Nephron (organoid): Measurements from ENCODE around the gene VPS13D.

Experiments used
- H3K27ac Mint-ChIP-seq, 3 experiments: 2 replicates each; pipeline ENCODE4 v1.8.0; 2020; ENCODE audit warnings: mixed read lengths in 3 of 3, mild to moderate bottlenecking in 2 of 3, moderate library complexity in 1 of 3
- H3K27me3 Mint-ChIP-seq: 2 replicates; pipeline ENCODE4 v1.8.0; 2021; ENCODE audit warnings: low read depth, mild to moderate bottlenecking, moderate library complexity, mixed read lengths
- H3K36me3 Mint-ChIP-seq: 2 replicates; pipeline ENCODE4 v1.8.0; 2020; ENCODE audit warnings: low read depth, mixed read lengths
- H3K4me1 Mint-ChIP-seq: 2 replicates; pipeline ENCODE4 v1.8.0; 2020; ENCODE audit warnings: mixed read lengths
- H3K4me3 Mint-ChIP-seq, 3 experiments: 2 replicates each; pipeline ENCODE4 v1.8.0; 2020; ENCODE audit warnings: mild to moderate bottlenecking in 3 of 3, mixed read lengths in 3 of 3, moderate library complexity in 2 of 3
- H3K9me3 Mint-ChIP-seq: 2 replicates; pipeline ENCODE4 v1.8.0; 2020; ENCODE audit warnings: mixed read lengths
- CTCF ChIP-seq, 3 experiments: fragments of 200-600 bp; sonication (generic); IDR thresholded peaks; one replicate each; pipeline ENCODE4 v1.5.0; 2021; ENCODE audit warnings: antibody characterized with exemption in 3 of 3; ENCODE audit not compliant: unreplicated experiment in 3 of 3

Gene VPS13D

GRCh38 chr1:12327566-12327965 is 97.7 kb downstream of the VPS13D start:
- Mint-ChIP-seq H3K27me3 (no peaks in the 10 kb centered on the region), H3K9me3 (no peaks in the 10 kb centered on the region)

GRCh38 chr1:12333036-12333785 is 103.4 kb downstream of the VPS13D start:
- H3K4me1 Mint-ChIP-seq, result peaks cover 24% of the 10 kb centered on the region
- H3K9me3 Mint-ChIP-seq, result no peaks in the 10 kb centered on the region
- peaks cover 73% of the 10 kb centered on the region for H3K36me3 Mint-ChIP-seq
- H3K4me3 Mint-ChIP-seq, result no peak overlapping the region
- peak overlapping the region in 2 of 3 experiments; percentile 31 to 60 for H3K27ac Mint-ChIP-seq
- no peaks in the 10 kb centered on the region for H3K27me3 Mint-ChIP-seq
- TF ChIP-seq CTCF (IDR thresholded peaks at IDR 0.05; ENCODE audit: unreplicated experiment in 3 of 3), result no peak

More at GRCh38 chr1:12327566-12327965, 97.7 kb downstream of the VPS13D start:
- TF ChIP-seq CTCF (IDR thresholded peaks at IDR 0.05; ENCODE audit: unreplicated experiment in 3 of 3), result no peak
- Mint-ChIP-seq H3K4me1 (no peaks in the 10 kb centered on the region), H3K36me3 (peaks cover 59% of the 10 kb centered on the region), H3K4me3 (no peak overlapping the region), H3K27ac (peak overlapping the region in 1 of 3 experiments; percentile 42)

- no peak overlapping the region for H3K4me3 Mint-ChIP-seq
- no peaks in the 10 kb centered on the region for H3K9me3 Mint-ChIP-seq
- H3K4me1 Mint-ChIP-seq, result peaks cover 50% of the 10 kb centered on the region
- H3K27ac Mint-ChIP-seq, result peak overlapping the region; percentile 60 to 73 (median 73)
- no peaks in the 10 kb centered on the region for H3K27me3 Mint-ChIP-seq
- no peak for TF ChIP-seq CTCF (IDR thresholded peaks at IDR 0.05; ENCODE audit: unreplicated experiment in 3 of 3)
- H3K36me3 Mint-ChIP-seq, result peaks cover 65% of the 10 kb centered on the region
Observed at GRCh38 chr1:12335815-12336214, 106.0 kb downstream of the VPS13D start.

GRCh38 chr1:12336413-12336812 is 106.6 kb downstream of the VPS13D start:
- no peaks in the 10 kb centered on the region for H3K27me3 Mint-ChIP-seq
- H3K27ac Mint-ChIP-seq, result peak overlapping the region; percentile 73 to 93 (median 75)
- H3K4me3 Mint-ChIP-seq, result no peak overlapping the region
- H3K4me1 Mint-ChIP-seq, result peaks cover 56% of the 10 kb centered on the region
- no peak for TF ChIP-seq CTCF (IDR thresholded peaks at IDR 0.05; ENCODE audit: unreplicated experiment in 3 of 3)
- H3K36me3 Mint-ChIP-seq, result peaks cover 59% of the 10 kb centered on the region
- no peaks in the 10 kb centered on the region for H3K9me3 Mint-ChIP-seq

GRCh38 chr1:12338017-12338416 is 108.2 kb downstream of the VPS13D start:
- no peak for TF ChIP-seq CTCF (IDR thresholded peaks at IDR 0.05; ENCODE audit: unreplicated experiment in 3 of 3)
- H3K4me3 Mint-ChIP-seq, result peak overlapping the region in 1 of 3 experiments; percentile 20
- no peaks in the 10 kb centered on the region for H3K9me3 Mint-ChIP-seq
- H3K27me3 Mint-ChIP-seq, result no peaks in the 10 kb centered on the region
- peaks cover 70% of the 10 kb centered on the region for H3K4me1 Mint-ChIP-seq
- H3K36me3 Mint-ChIP-seq, result peaks cover 57% of the 10 kb centered on the region
- H3K27ac Mint-ChIP-seq, result peak overlapping the region; percentile 93 to 96 (median 95)

- Mint-ChIP-seq H3K27me3 (no peaks in the 10 kb centered on the region), H3K27ac (peak overlapping the region; percentile 93 to 96 (median 95)), H3K4me3 (no peak overlapping the region), H3K36me3 (peaks cover 53% of the 10 kb centered on the region), H3K9me3 (no peaks in the 10 kb centered on the region), H3K4me1 (peaks cover 74% of the 10 kb centered on the region)
- TF ChIP-seq CTCF (IDR thresholded peaks at IDR 0.05; ENCODE audit: unreplicated experiment in 3 of 3), result no peak
Observed at GRCh38 chr1:12338823-12339222, 109.0 kb downstream of the VPS13D start.
